Duodenal mucosa (tissue), 2 donors: ENCODE measurements around the gene MAPRE2.

ENCODE experiments used
- H3K27ac ChIP-seq: one replicate; pipeline ENCODE4 v1.7.0; 2013; ENCODE audit warnings: low read depth, low read length
- H3K27me3 ChIP-seq, 2 donors: one replicate each; pipeline ENCODE4 v1.7.0; 2013; ENCODE audit warnings: low read length in 2 of 2, control low read depth in 1 of 2; ENCODE audit not compliant: insufficient read depth in 2 of 2, control insufficient read depth in 1 of 2
- H3K36me3 ChIP-seq, 2 donors: one replicate each; pipeline ENCODE4 v1.7.0; 2013; ENCODE audit warnings: low read length in 2 of 2, control low read depth in 1 of 2; ENCODE audit not compliant: insufficient read depth in 2 of 2, control insufficient read depth in 1 of 2
- H3K4me1 ChIP-seq, 2 donors: one replicate each; pipeline ENCODE4 v1.7.0; 2013; ENCODE audit warnings: low read length in 2 of 2, control low read depth in 1 of 2; ENCODE audit not compliant: insufficient read depth in 2 of 2, control insufficient read depth in 1 of 2
- H3K4me3 ChIP-seq, 2 donors: one replicate each; pipeline ENCODE4 v1.7.0; 2013; ENCODE audit warnings: low read length in 2 of 2, low read depth in 1 of 2
- H3K9ac ChIP-seq, 2 donors: one replicate each; pipeline ENCODE4 v1.7.0; 2013; ENCODE audit warnings: low read length in 2 of 2, low read depth in 1 of 2
- H3K9me3 ChIP-seq, 2 donors: one replicate each; pipeline ENCODE4 v1.7.0; 2013; ENCODE audit warnings: low read length in 2 of 2, control low read depth in 1 of 2; ENCODE audit not compliant: control insufficient read depth in 1 of 2

The MAPRE2 gene

DNA sequence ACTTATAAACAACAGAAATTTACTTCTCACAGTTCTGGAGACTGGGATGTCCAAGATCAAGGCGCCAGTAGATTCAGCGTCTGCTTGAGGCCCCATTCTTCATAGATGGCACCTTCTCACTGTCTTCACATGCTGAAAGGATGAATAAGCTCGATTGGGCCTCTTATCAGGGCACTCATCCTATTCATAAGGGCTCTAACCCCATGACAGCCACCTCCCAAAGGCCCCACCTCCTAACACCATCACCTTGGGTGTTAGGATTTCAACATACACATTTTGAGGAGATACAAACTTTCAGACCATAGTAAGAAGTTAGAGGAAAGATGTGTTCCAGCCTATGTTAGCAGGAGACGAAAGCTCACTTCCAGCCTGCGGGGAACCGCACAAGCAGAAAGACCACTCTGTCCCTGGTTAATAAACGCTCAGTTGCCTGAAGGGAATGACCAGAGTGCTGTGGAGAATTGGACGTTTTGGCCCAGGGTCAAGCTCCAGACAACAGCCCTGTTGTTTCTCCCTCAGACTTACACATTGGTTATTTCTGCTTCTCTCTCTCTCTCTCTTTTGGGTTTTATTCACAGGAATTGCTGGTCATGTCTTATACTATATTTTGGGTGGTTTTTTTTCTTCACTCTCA is 90.3 kb downstream of the MAPRE2 start:
- H3K9ac ChIP-seq, result no peak overlapping the region
- H3K27ac ChIP-seq, result no peak overlapping the region
- H3K4me3 ChIP-seq, result no peak overlapping the region
- H3K9me3 ChIP-seq, result no peaks in the 10 kb centered on the region
- H3K4me1 ChIP-seq, result no peaks in the 10 kb centered on the region
- peaks cover 3 to 57% of the 10 kb centered on the region in 2 donors for H3K36me3 ChIP-seq
- no peaks in the 10 kb centered on the region for H3K27me3 ChIP-seq

DNA sequence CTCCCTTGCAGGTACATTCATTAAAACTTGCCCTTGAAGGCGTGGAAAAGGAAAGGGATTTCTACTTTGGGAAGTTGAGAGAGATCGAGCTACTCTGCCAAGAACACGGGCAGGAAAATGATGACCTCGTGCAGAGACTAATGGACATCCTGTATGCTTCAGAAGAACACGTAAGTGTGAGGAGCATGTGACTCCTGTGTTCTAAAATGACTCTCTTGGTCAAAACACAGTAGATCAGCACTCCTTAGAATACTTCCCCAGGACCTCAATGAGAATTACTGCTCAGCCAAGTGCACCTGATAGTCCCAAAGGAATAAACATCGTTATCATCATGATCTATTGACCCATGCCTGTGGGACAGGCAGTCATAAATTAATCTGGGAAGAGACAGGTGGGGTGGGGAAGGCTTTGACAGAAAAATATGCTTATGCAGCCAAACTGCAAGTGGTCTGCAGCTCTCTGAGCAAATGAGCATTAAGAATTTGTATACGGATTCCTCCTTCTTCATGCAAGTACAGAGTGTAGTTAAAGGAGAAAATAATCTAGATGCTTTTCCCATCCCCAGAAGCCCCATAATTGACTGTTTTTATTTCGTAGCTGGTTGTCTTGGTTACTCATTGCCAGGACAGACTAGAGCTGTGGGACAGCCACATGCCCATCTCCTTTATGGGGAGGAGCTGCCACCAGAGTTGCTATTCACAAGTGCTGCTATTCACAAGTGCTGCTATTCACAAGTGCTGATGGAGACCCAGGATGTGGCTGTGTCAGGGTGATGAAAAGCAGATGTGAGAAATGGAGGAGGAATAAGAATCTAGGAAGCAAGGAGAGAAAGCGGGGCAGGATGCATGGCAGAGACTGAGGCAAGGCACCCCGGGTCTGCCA is 91.0 kb downstream of the MAPRE2 start:
- Histone ChIP-seq H3K27me3 (no peaks in the 10 kb centered on the region), H3K36me3 (peaks cover 3 to 53% of the 10 kb centered on the region in 2 donors), H3K27ac (no peak overlapping the region), H3K4me3 (no peak overlapping the region), H3K9me3 (no peaks in the 10 kb centered on the region), H3K4me1 (no peaks in the 10 kb centered on the region), H3K9ac (no peak overlapping the region)

DNA sequence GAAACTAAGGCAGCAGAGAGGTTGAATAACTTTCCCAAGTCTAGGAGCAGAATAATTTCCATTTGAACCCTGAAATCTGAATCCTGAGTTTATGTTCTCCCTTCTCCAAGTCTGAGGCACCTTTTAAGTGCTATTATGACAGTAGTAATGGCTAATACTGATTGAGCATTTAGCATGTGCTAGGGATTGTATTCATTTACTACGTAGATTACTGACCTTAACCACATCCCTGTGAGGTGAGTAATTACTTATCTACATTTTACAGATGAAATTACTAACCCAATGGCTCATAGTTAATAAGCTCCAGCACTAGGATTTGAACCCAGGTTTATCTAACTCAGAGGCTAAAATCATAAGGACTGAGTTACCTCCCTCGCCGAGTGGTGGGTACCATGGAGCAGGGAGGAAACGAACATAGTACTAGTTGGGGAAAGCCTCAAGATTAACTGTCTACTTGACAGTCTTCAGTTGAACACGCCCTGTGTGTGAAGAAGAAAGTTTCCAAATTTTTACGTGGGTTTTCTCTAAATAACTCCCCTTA is 93.0 kb downstream of the MAPRE2 start:
- H3K4me1 ChIP-seq, result no peaks in the 10 kb centered on the region
- H3K36me3 ChIP-seq, result peaks cover 3 to 40% of the 10 kb centered on the region in 2 donors
- no peak overlapping the region for H3K9ac ChIP-seq
- no peaks in the 10 kb centered on the region for H3K27me3 ChIP-seq
- no peak overlapping the region for H3K27ac ChIP-seq
- no peaks in the 10 kb centered on the region for H3K9me3 ChIP-seq
- no peak overlapping the region for H3K4me3 ChIP-seq

DNA sequence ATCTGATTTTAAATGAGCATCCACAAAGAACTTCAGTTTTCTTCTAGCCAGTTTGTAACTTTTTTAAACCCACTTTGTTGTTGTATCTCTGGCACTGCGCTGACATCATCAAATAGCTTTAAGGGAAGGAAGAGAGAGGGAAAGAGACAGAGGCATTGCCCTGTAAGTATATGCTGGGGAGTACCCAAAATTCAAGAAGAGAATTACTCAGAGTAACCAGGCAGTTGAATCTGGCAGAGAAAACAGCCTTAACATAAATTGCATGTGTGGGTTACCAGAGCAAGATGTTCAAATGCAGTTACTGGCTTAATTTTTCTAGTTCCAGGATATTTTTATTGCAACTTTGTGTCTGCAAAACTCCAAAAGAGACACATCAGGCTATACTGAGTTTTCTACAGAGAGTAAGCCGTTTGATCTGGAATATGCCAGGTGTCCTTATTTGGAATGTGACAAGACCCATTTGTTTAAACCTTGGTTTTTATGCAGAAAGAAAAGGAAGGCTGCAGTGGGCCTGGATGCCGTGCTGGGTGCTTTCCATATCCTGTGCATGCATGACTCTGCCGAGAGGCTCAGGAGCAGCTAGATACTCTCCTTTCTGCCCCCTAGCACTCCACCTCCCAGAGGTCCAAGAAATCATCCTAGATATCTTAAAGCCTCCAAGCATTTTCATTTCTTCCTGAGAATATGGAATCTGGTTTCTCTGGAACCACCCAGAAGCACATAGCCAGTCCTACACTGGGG is 93.7 kb downstream of the MAPRE2 start:
- Histone ChIP-seq H3K9me3 (no peaks in the 10 kb centered on the region), H3K9ac (no peak overlapping the region), H3K4me1 (no peaks in the 10 kb centered on the region), H3K27me3 (no peaks in the 10 kb centered on the region), H3K27ac (no peak overlapping the region), H3K4me3 (no peak overlapping the region), H3K36me3 (peaks cover 3 to 35% of the 10 kb centered on the region in 2 donors)

DNA sequence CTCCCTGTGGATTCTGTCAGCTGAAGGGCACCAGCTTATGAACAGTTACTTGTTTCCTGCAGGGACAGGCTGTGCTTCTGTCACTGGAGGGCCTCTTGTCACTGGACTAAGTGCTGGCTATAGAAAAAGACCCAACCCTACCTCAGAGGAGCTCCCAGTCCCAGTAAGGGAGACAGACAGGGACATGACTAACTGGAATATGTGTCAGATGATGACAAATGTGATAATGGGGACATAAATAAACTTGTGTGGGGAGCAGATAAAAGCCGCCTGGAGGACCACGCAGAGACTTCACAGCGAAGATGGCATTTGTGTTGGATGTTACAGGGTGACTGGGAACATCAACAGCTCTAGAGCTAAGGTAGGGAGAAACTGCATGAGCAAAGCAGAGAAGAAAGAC is 95.0 kb downstream of the MAPRE2 start:
- Histone ChIP-seq H3K36me3 (peaks cover 8 to 33% of the 10 kb centered on the region in 2 donors), H3K4me1 (no peaks in the 10 kb centered on the region)

DNA sequence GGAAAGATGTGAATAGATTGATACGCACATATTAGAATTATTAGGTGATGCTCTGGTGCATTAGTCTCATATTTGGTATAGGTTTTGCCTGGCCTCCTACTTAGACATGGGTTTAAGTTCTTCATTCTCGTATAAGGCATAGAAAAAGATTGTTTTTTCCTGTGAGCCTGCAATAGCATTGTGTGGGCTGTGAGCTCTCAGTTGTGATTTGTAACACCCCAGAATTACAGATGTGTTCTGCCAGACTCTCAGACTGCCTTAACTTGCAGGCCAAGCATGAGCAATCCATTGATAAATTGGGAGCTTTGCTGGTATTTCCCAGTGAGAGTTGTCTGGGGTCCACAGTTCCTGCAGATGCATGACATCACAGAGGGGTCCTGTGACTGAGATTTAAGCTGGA is 95.7 kb downstream of the MAPRE2 start:
- Histone ChIP-seq H3K9ac (no peak overlapping the region), H3K27ac (no peak overlapping the region), H3K4me3 (no peak overlapping the region), H3K9me3 (no peaks in the 10 kb centered on the region), H3K4me1 (no peaks in the 10 kb centered on the region), H3K27me3 (no peaks in the 10 kb centered on the region), H3K36me3 (peaks cover 8 to 29% of the 10 kb centered on the region in 2 donors)

More for the DNA sequence above, 95.0 kb downstream of the MAPRE2 start:
- H3K9me3 ChIP-seq, result no peaks in the 10 kb centered on the region
- H3K4me3 ChIP-seq, result no peak overlapping the region
- H3K27me3 ChIP-seq, result no peaks in the 10 kb centered on the region
- H3K27ac ChIP-seq, result no peak overlapping the region
- H3K9ac ChIP-seq, result no peak overlapping the region

DNA sequence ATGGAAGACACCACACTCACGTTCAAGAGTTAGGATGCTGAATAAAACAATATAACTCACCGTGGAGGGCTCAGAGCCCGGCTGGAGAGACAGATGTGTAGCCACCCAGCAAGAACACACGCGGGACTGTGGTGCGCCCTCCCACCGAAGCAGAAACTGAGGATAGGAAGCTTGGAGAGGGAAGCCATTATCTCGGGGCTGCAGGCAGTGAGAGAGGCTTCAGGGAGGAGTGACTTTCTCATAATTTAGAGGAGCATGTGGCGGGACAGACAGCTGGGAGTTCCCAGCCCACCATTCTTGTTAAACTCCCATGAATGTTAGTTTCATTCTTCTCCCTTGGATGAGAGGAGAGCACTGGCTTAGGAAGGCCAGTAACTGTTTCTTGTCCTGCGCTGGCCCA is 96.4 kb downstream of the MAPRE2 start:
- Histone ChIP-seq H3K4me3 (no peak overlapping the region), H3K9ac (no peak overlapping the region), H3K27ac (no peak overlapping the region), H3K9me3 (no peaks in the 10 kb centered on the region), H3K27me3 (no peaks in the 10 kb centered on the region), H3K4me1 (no peaks in the 10 kb centered on the region), H3K36me3 (peaks cover 6 to 26% of the 10 kb centered on the region in 2 donors)

DNA sequence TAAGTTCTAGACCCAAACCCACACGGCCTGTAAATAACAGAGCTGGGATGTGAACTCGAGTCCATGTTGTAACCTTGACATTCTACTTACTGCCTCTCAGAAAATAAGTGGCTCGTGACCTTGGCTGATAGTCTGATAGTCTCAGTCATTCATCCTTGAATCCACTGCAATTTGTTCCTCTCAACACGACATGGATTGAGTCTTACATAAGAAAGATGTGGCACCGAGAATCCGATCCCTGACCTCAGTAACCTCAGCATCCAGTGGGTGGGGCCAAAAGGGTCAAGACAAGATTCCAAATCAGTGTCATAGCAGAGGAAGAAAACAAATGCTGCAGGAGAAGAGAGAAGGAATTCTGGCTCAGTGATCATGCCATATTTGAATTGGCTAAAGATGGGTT is 97.6 kb downstream of the MAPRE2 start:
- Histone ChIP-seq H3K9me3 (no peaks in the 10 kb centered on the region), H3K27ac (no peak overlapping the region), H3K4me1 (no peaks in the 10 kb centered on the region)

DNA sequence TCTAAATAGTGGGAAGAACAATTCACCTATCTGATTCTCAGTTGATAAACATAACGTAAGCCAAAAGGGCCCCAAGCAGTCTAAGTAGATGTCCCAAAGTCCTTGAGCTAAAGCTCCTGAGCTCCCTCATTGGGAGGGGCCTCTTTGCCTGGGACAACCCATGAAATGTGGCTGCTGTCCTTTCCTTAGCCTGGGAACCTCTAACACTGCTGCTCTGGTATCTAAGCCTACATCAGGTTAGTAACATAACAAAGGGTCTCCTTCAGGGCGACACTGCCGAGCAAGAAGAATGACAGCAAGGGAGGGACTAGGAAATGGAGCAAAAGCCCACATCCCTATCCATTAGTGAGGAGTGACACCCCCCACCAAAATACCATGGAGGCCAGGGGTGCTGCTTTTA is 98.3 kb downstream of the MAPRE2 start:
- H3K36me3 ChIP-seq, result peaks cover 6 to 18% of the 10 kb centered on the region in 2 donors

More for the DNA sequence above, 97.6 kb downstream of the MAPRE2 start:
- Histone ChIP-seq H3K9ac (no peak overlapping the region), H3K36me3 (peaks cover 6 to 18% of the 10 kb centered on the region in 2 donors), H3K27me3 (no peaks in the 10 kb centered on the region), H3K4me3 (no peak overlapping the region)

DNA sequence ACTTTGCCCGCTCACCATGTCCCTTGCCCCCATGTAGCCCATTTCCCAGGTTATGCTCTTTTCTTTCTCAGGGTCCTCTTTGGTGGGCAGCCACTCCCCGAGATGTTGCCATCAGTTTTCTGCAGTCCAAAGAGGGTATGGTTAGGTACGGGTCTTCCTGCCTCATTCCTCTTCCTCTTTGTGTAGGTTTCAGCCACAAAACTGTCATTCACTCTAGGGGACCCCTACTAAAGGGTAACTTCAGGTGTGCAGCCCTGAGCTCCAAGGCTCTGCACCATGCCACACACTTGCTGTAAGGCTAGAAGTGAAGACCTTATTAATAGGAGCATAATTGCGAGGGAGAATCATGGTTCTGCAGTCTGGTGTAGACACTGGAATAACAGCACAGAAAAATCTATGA is 99.9 kb downstream of the MAPRE2 start:
- Histone ChIP-seq H3K27me3 (no peaks in the 10 kb centered on the region), H3K36me3 (peaks cover 6 to 14% of the 10 kb centered on the region in 2 donors), H3K27ac (no peak overlapping the region), H3K9ac (no peak overlapping the region), H3K9me3 (no peaks in the 10 kb centered on the region), H3K4me1 (no peaks in the 10 kb centered on the region), H3K4me3 (no peak overlapping the region)

More for the DNA sequence above, 98.3 kb downstream of the MAPRE2 start:
- H3K27ac ChIP-seq, result no peak overlapping the region
- H3K4me1 ChIP-seq, result no peaks in the 10 kb centered on the region
- no peak overlapping the region for H3K9ac ChIP-seq
- H3K4me3 ChIP-seq, result no peak overlapping the region
- no peaks in the 10 kb centered on the region for H3K27me3 ChIP-seq
- no peaks in the 10 kb centered on the region for H3K9me3 ChIP-seq
